ENCODE data around the gene ATP4B.

Gene ATP4B

DNA sequence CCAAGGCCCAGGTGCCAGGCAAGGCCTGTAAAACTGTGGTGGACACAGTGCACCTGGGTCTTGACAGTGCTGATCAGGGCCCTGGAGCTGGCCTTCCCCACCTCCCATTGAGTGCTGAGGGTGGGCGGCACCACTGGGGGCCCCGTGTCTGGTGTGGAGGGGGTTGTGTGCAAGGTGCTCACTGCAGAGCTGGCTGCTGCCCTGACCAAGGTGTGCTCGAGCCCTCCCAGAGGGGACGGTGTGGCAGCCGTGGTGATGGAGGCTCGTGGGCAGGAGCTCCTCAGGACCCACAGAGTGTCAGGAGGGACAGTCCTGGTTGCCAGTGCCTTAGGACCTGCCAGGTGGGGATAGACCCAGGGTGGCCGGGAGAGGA is 23.0 kb downstream of the ATP4B start:
- TF ChIP-seq CTCF (conservative IDR thresholded peaks at IDR 0.05; ENCODE audit: low read length) = no peak
- DNase-seq (ENCODE audit: low read depth) = no peak
- H3K4me3 ChIP-seq (ENCODE audit: low read length) = no peak overlapping the region

- DNase-seq (ENCODE audit: low read depth) = no peak
- TF ChIP-seq CTCF (conservative IDR thresholded peaks at IDR 0.05; ENCODE audit: low read length) = no peak
- H3K4me3 ChIP-seq (ENCODE audit: low read length) = no peak overlapping the region
Observed at GRCh38 chr13:113634279-113635047, 23.5 kb downstream of the ATP4B start.

DNA sequence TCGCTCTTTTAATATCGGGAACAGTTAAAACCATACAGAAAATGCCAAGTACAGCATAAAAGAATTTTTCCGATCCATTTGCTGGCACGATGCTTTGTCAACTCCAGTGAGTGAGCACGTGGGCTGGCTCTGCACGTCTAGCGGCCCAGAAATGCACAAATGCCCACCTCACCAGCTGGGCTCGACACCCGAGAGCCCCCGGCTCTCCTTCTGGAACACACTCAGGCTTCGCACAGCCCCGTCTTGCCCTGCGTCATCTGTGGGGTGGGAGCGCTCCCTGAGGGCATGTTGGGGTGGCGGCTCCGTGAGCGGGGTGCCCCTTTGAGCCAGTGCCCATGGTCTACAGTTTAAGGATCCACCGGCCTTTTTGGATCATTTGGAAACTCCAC is 24.5 kb downstream of the ATP4B start:
- no peak for TF ChIP-seq CTCF (conservative IDR thresholded peaks at IDR 0.05; ENCODE audit: low read length)
- DNase-seq (ENCODE audit: low read depth) = no peak
- no peak overlapping the region for H3K4me3 ChIP-seq (ENCODE audit: low read length)

- DNase-seq (ENCODE audit: low read depth) = no peak
- no peak overlapping the region for H3K4me3 ChIP-seq (ENCODE audit: low read length)
- TF ChIP-seq CTCF (conservative IDR thresholded peaks at IDR 0.05; ENCODE audit: low read length) = no peak
Observed at GRCh38 chr13:113632706-113633484, 25.1 kb downstream of the ATP4B start.

GRCh38 chr13:113631341-113632095 is 26.5 kb downstream of the ATP4B start:
- no peak for DNase-seq (ENCODE audit: low read depth)
- H3K4me3 ChIP-seq (ENCODE audit: low read length) = no peak overlapping the region
- no peak for TF ChIP-seq CTCF (conservative IDR thresholded peaks at IDR 0.05; ENCODE audit: low read length)

DNA sequence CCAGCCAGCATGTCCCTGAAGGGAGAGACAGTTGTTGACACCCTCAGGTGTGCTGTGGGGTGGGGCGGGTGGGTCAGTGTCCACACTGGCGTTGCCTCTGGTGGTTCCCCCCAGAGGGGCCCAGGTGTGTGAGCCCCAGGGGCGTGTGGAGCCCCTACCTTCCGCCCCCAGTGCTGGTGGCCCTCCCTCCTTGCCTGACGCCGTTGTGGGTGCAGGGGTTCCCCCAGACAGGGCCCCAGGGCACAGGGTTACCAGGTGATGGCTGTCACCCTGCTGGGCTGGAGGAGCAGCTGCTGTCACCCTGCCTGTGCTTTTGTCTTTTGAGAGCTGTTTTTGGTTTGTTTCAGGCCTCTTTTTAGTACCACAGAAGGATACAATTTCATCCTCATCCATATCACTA is 27.2 kb downstream of the ATP4B start:
- DNase-seq (ENCODE audit: low read depth) = no peak
- TF ChIP-seq CTCF (conservative IDR thresholded peaks at IDR 0.05; ENCODE audit: low read length) = no peak
- no peak overlapping the region for H3K4me3 ChIP-seq (ENCODE audit: low read length)
